HepG2 (cell line): ENCODE data around the gene MAML1. TPM values are rescaled to one million over a fixed set of nuclear protein-coding genes. Genes with fewer than 3 reads are reported as not detected.

Experiments used
- ARNTL ChIP-seq: sonication (generic); formaldehyde crosslinking; IDR thresholded peaks from 2 replicates; pipeline ENCODE4 v1.4.0; 2020; ENCODE audit warnings: mild to moderate bottlenecking, missing genetic modification reagents
- ATM ChIP-seq: fragments of 450-650 bp; IDR thresholded peaks from 2 replicates; pipeline ENCODE4 v1.7.1; 2017; ENCODE audit warnings: mild to moderate bottlenecking, borderline replicate concordance
- CBX1 ChIP-seq: IDR thresholded peaks from one replicate; pipeline ENCODE4 v1.6.1; 2016; ENCODE audit warnings: antibody characterized with exemption, low read depth
- DPF2 ChIP-seq: sonication (generic); formaldehyde crosslinking; IDR thresholded peaks from 2 replicates; pipeline ENCODE4 v1.4.0; 2020; ENCODE audit warnings: mild to moderate bottlenecking, low read depth, missing genetic modification reagents, borderline replicate concordance
- HNRNPH1 ChIP-seq: fragments of 200-400 bp; formaldehyde crosslinking; optimal IDR thresholded peaks from 2 replicates; pipeline ENCODE3; 2017; ENCODE audit warnings: mild to moderate bottlenecking, low read depth, low read length
- JUND ChIP-seq: sonication (generic); formaldehyde crosslinking; IDR thresholded peaks from 2 replicates; pipeline ENCODE4 v1.8.0; 2022; ENCODE audit warnings: mild to moderate bottlenecking, missing genetic modification reagents
- KLF11 ChIP-seq: IDR thresholded peaks from 2 replicates; pipeline ENCODE4 v1.6.1; 2016; ENCODE audit warnings: missing compliant biosample characterization
- MTF2 ChIP-seq: sonication (generic); formaldehyde crosslinking; IDR thresholded peaks from 2 replicates; pipeline ENCODE4 v1.5.0; 2020; ENCODE audit warnings: missing genetic modification reagents, borderline replicate concordance
- NONO ChIP-seq, 2 experiments: fragments of 450-650 bp in 1 of 2; sonication (generic) in 1 of 2; formaldehyde crosslinking in 1 of 2; IDR thresholded peaks in 1 of 2; conservative IDR thresholded peaks in 1 of 2; 2 replicates each; pipeline versions ENCODE4 v1.6.1 to v1.8.0; 2017 to 2022; ENCODE audit warnings: mild to moderate bottlenecking in 1 of 2, missing genetic modification reagents in 1 of 2, moderate library complexity in 1 of 2
- NR1H2 ChIP-seq: sonication (generic); formaldehyde crosslinking; IDR thresholded peaks from 2 replicates; pipeline ENCODE4 v1.8.1; 2022; ENCODE audit warnings: low read depth, missing genetic modification reagents, borderline replicate concordance
- NR2F6 ChIP-seq, 2 experiments: IDR thresholded peaks; 2 replicates each; pipeline ENCODE4 v1.6.1; 2016; ENCODE audit warnings: antibody characterized with exemption in 1 of 2, mild to moderate bottlenecking in 1 of 2
- PITX1 ChIP-seq: sonication (generic); formaldehyde crosslinking; IDR thresholded peaks from 2 replicates; pipeline ENCODE4 v1.5.1; 2020; ENCODE audit warnings: mild to moderate bottlenecking, missing genetic modification reagents
- RCOR2 ChIP-seq: IDR thresholded peaks from 2 replicates; pipeline ENCODE4 v1.6.1; 2016; ENCODE audit warnings: missing biosample characterization, missing genetic modification reagents
- THAP11 ChIP-seq: IDR thresholded peaks from 2 replicates; pipeline ENCODE4 v1.6.1; 2016; ENCODE audit warnings: missing biosample characterization, missing genetic modification reagents
- ZFP36L1 ChIP-seq: sonication (generic); formaldehyde crosslinking; IDR thresholded peaks from 2 replicates; pipeline ENCODE4 v1.8.0; 2022; ENCODE audit warnings: mild to moderate bottlenecking, missing genetic modification reagents, moderate library complexity
- ZNF180 ChIP-seq: sonication (generic); formaldehyde crosslinking; IDR thresholded peaks from 2 replicates; pipeline ENCODE4 v1.4.0; 2020; ENCODE audit warnings: low read depth, missing genetic modification reagents, borderline replicate concordance
- ZNF224 ChIP-seq: sonication (generic); formaldehyde crosslinking; IDR thresholded peaks from 2 replicates; pipeline ENCODE4 v1.5.0; 2020; ENCODE audit warnings: mild to moderate bottlenecking, missing genetic modification reagents
- ZNF282 ChIP-seq: fragments of 450-650 bp; IDR thresholded peaks from 2 replicates; pipeline ENCODE4 v1.6.1; 2018; ENCODE audit not compliant: partially characterized antibody
- ZNF333 ChIP-seq: sonication (generic); formaldehyde crosslinking; IDR thresholded peaks from 2 replicates; pipeline ENCODE4 v1.4.0; 2020; ENCODE audit warnings: mild to moderate bottlenecking, missing genetic modification reagents, borderline replicate concordance
- ZNF549 ChIP-seq: sonication (generic); formaldehyde crosslinking; IDR thresholded peaks from 2 replicates; pipeline ENCODE4 v1.5.0; 2020; ENCODE audit warnings: missing genetic modification reagents
- ZNF550 ChIP-seq: sonication (generic); formaldehyde crosslinking; IDR thresholded peaks from 2 replicates; pipeline ENCODE4 v1.4.0; 2020; ENCODE audit warnings: mild to moderate bottlenecking, missing genetic modification reagents, borderline replicate concordance
- ZSCAN20 ChIP-seq: sonication (generic); formaldehyde crosslinking; IDR thresholded peaks from 2 replicates; pipeline ENCODE4 v1.4.0; 2020; ENCODE audit warnings: missing genetic modification reagents, mild to moderate bottlenecking, borderline replicate concordance
- ZSCAN30 ChIP-seq: sonication (generic); formaldehyde crosslinking; IDR thresholded peaks from 2 replicates; pipeline ENCODE4 v1.5.0; 2020; ENCODE audit warnings: mild to moderate bottlenecking, missing genetic modification reagents
- polyA plus RNA-seq, 8 experiments: library from polyadenylated mRNA; depleted of rRNA in 3 of 8; stranded (reverse) in 7 of 8; unstranded in 1 of 8; fragments of >200 nt; fragmentation: Illumina TruSeq in 4 of 8; extraction: Trizol in 4 of 8; gene quantifications; 2 replicates each; pipeline versions ENCODE4 v1.2.1 to v1.2.3, GENCODE V29; 2011 to 2016; ENCODE audit warnings: low read depth in 4 of 8, missing spikeins in 1 of 8, mixed read lengths in 1 of 8; ENCODE audit not compliant: insufficient read depth in 1 of 8
- total RNA-seq, 5 experiments: library from RNA; depleted of rRNA; stranded (reverse); fragments of >200 nt; fragmentation: Illumina TruSeq; extraction: Trizol; gene quantifications; 2 replicates each; pipeline ENCODE4 v1.2.3, GENCODE V29; 2016; ENCODE audit warnings: low read depth in 1 of 5
- TF ChIP-seq, protein P1 (sequence below): sonication (generic); formaldehyde crosslinking; IDR thresholded peaks from 2 replicates; pipeline ENCODE4 v1.8.0; 2022; ENCODE audit warnings: missing genetic modification reagents, low read depth, mild to moderate bottlenecking, borderline replicate concordance
- TF ChIP-seq, protein P2 (sequence below): fragments of 450-650 bp; IDR thresholded peaks from 2 replicates; pipeline ENCODE4 v1.6.1; 2017
- TF ChIP-seq, protein P3 (sequence below): sonication (generic); formaldehyde crosslinking; IDR thresholded peaks from 2 replicates; pipeline ENCODE4 v1.4.0; 2020; ENCODE audit warnings: missing genetic modification reagents
- TF ChIP-seq, protein P4 (sequence below): sonication (generic); formaldehyde crosslinking; IDR thresholded peaks from 2 replicates; pipeline ENCODE4 v1.4.0; 2020; ENCODE audit warnings: low read depth, mild to moderate bottlenecking, missing genetic modification reagents

Gene MAML1
- total and polyA plus RNA-seq, 2 of the 13 experiments (the other 11 are each of a cell fraction or from before 2014, with no cell fraction given): 10.0 to 10.8 TPM

DNA sequence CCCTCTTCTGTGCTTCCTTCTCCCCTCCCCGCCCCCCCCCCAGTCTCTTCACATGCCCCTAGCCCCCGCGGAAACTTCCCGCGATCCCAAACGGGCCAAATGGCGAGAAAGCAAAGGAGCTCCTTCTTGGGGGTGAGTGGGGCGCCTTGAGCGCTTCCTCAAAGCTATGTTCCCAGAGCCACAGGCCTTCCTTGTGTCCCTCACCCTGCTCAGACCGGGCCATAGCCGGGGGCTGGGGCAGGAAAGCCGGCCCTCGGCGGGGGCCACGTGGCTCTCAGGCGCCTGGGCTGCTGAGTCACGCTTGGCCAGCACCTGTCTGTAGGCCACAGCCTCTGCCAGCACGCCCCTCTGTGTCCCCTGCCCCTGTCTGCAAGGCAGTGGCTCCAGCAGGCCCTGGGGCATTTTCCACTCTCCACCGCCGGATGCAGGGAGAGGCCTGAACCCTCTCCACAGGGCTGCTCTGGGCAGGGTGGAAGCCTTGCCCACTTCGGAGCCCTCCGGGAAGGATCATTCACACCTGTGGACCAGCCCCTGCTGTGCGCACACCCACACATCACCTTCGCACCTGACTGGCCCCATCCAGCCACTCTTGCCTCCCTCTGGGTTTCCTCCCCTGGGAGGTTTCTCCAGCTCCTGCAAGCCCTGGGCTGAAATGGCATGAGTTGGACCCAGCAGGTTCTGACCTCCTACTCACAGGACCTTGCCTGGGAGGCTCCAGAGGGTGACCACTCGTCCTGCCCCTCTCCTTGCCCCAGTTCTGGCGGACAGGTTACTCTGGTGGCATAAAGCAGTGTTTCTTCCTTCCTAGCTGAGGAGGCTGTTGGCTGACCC is 86.9 kb downstream of the MAML1 start (continued):
- no peak; the same call in 1 of the 2 replicates for TF ChIP-seq ZSCAN20
- TF ChIP-seq DPF2 (CRISPR knock-in tag): no peak
- TF ChIP-seq HNRNPH1: no peak
- 0 out of 2 replicates have a peak, but pooled peaks have one; percentile 22 for TF ChIP-seq JUND
- TF ChIP-seq, protein P1, sequence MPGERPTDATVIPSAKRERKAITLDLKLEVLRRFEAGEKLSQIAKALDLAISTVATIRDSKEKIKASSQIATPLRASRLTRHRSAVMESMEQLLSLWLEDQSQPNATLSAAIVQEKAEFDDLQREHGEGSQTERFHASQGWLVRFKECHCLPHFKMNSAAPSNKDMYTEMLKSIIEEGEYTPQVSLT: no peak
- peak; percentile 73; the same call in 1 of the 2 replicates for TF ChIP-seq KLF11 (CRISPR knock-in tag)
- TF ChIP-seq NR1H2: peak; percentile 72; the same call in 1 of the 2 replicates
- TF ChIP-seq, protein P2, sequence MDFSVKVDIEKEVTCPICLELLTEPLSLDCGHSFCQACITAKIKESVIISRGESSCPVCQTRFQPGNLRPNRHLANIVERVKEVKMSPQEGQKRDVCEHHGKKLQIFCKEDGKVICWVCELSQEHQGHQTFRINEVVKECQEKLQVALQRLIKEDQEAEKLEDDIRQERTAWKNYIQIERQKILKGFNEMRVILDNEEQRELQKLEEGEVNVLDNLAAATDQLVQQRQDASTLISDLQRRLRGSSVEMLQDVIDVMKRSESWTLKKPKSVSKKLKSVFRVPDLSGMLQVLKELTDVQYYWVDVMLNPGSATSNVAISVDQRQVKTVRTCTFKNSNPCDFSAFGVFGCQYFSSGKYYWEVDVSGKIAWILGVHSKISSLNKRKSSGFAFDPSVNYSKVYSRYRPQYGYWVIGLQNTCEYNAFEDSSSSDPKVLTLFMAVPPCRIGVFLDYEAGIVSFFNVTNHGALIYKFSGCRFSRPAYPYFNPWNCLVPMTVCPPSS: no peak
- TF ChIP-seq MTF2 (CRISPR knock-in tag): no peak
- TF ChIP-seq NONO (IDR thresholded peaks at IDR 0.05): no peak
- 0 out of 2 replicates have a peak, but pooled peaks have one; percentile 9 for TF ChIP-seq NONO (CRISPR knock-in tag; conservative IDR thresholded peaks at IDR 0.05)
- TF ChIP-seq ZNF224 (CRISPR knock-in tag): no peak
- no peak for TF ChIP-seq ZFP36L1 (CRISPR knock-in tag)
- TF ChIP-seq ZSCAN30 (CRISPR knock-in tag): 0 out of 2 replicates have a peak, but pooled peaks have one; percentile 34
- no peak; the same call in 1 of the 2 replicates for TF ChIP-seq PITX1 (CRISPR knock-in tag)
- no peak for TF ChIP-seq NR2F6 (IDR thresholded peaks at IDR 0.05)
- TF ChIP-seq NR2F6 (CRISPR knock-in tag; IDR thresholded peaks at IDR 0.05): 0 out of 2 replicates have a peak, but pooled peaks have one; percentile 40
- no peak for TF ChIP-seq ZNF282
- no peak for TF ChIP-seq RCOR2 (CRISPR knock-in tag)
- TF ChIP-seq, protein P3, sequence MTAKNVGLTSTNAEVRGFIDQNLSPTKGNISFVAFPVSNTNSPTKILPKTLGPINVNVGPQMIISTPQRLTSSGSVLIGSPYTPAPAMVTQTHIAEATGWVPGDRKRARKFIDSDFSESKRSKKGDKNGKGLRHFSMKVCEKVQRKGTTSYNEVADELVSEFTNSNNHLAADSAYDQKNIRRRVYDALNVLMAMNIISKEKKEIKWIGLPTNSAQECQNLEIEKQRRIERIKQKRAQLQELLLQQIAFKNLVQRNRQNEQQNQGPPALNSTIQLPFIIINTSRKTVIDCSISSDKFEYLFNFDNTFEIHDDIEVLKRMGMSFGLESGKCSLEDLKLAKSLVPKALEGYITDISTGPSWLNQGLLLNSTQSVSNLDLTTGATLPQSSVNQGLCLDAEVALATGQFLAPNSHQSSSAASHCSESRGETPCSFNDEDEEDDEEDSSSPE (CRISPR knock-in tag): no peak; the same call in 1 of the 2 replicates
- TF ChIP-seq CBX1: no peak
- TF ChIP-seq ZNF549 (CRISPR knock-in tag): no peak
- TF ChIP-seq THAP11 (CRISPR knock-in tag): no peak; the same call in none of the 2 replicates
- TF ChIP-seq ATM: no peak
- no peak for TF ChIP-seq ZNF180 (CRISPR knock-in tag)
- TF ChIP-seq ZNF333 (CRISPR knock-in tag): no peak
- no peak for TF ChIP-seq ZNF550 (CRISPR knock-in tag)
- no peak; the same call in 1 of the 2 replicates for TF ChIP-seq ARNTL (CRISPR knock-in tag)
- TF ChIP-seq, protein P4, sequence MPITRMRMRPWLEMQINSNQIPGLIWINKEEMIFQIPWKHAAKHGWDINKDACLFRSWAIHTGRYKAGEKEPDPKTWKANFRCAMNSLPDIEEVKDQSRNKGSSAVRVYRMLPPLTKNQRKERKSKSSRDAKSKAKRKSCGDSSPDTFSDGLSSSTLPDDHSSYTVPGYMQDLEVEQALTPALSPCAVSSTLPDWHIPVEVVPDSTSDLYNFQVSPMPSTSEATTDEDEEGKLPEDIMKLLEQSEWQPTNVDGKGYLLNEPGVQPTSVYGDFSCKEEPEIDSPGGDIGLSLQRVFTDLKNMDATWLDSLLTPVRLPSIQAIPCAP (CRISPR knock-in tag): 0 out of 2 replicates have a peak, but pooled peaks have one; percentile 2
